ENCODE results near the gene CEP164. TPM values are rescaled to one million over a fixed set of nuclear protein-coding genes. Genes with fewer than 3 reads are reported as not detected.
A peak's percentile ranks its signal among the peaks of the same experiment; 100 is the strongest.

Gene CEP164
- total and polyA plus RNA-seq, 2 of the 4 experiments (the other 2 are of a cell fraction): 23.3 to 26.9 TPM

GRCh38 chr11:117419482-117420142 is 92.0 kb downstream of the CEP164 start:
- dilution Hi-C loops (cut with HindIII; ENCODE audit: low sequenced_read_pairs, unreplicated experiment): no loop called here
- intact Hi-C loops (cut with micrococcal nuclease): no loop called here

More at GRCh38 chr11:117419482-117420142, 92.0 kb downstream of the CEP164 start:
- Histone ChIP-seq H4K5ac (ENCODE audit: low read depth, low read length) (no peak overlapping the region), H4K91ac (ENCODE audit: insufficient read depth, low read depth, low read length) (no peak overlapping the region), H3K9ac (ENCODE audit: low read depth, low read length) (no peak overlapping the region), H3K23ac (ENCODE audit: low read depth, low read length) (no peak overlapping the region), H3K18ac (ENCODE audit: low read depth, low read length) (no peak overlapping the region), H3K9me3 (ENCODE audit: control insufficient read depth, insufficient read depth, low read length) (no peaks in the 10 kb centered on the region), H4K20me1 (ENCODE audit: insufficient read depth, low read length) (no peaks in the 10 kb centered on the region), H2AK9ac (replicated peaks; ENCODE audit: low read depth, low read length, poor library complexity) (no peak overlapping the region), H4K8ac (ENCODE audit: low read depth in 2 of 2, low read length in 2 of 2) (no peak overlapping the region), H3K27me3 (ENCODE audit: control insufficient read depth, insufficient read depth, low read length) (peaks cover 16% of the 10 kb centered on the region), H3K4me2 (ENCODE audit: low read depth, low read length) (no peak overlapping the region; the same call in 1 of the 2 replicates), H3K4me3 (ENCODE audit: insufficient read depth, low read depth, low read length) (no peak overlapping the region), H3K4me1 (ENCODE audit: control insufficient read depth, insufficient read depth, low read length) (no peaks in the 10 kb centered on the region), H3K14ac (replicated peaks; ENCODE audit: low read depth, low read length) (no peak overlapping the region), H2AK5ac (ENCODE audit: low read depth, low read length) (no peak overlapping the region), H2BK5ac (ENCODE audit: low read depth, low read length, poor library complexity, severe bottlenecking) (no peak overlapping the region), H2BK120ac (ENCODE audit: low read depth, low read length) (no peak overlapping the region), H3K27ac (ENCODE audit: insufficient read depth, low read length) (no peak overlapping the region), H3K79me1 (ENCODE audit: low read depth in 1 of 2, low read length in 2 of 2) (no peaks in the 10 kb centered on the region), H2AFZ (replicated peaks; ENCODE audit: low read length, poor library complexity) (peak overlapping the region; percentile 21), H3K9me1 (ENCODE audit: insufficient read depth, low read length) (no peaks in the 10 kb centered on the region), H2BK15ac (ENCODE audit: low read depth, low read length) (no peak overlapping the region), H3K4ac (ENCODE audit: low read depth, low read length) (no peak overlapping the region), H3K56ac (ENCODE audit: extremely low read depth, insufficient read depth, low read length) (no peak overlapping the region), H2BK20ac (ENCODE audit: low read depth, low read length) (no peak overlapping the region), H3K36me3 (ENCODE audit: control insufficient read depth, insufficient read depth, low read length) (no peaks in the 10 kb centered on the region)
- in situ Hi-C loops (cut with MboI; ENCODE audit: low sequenced_read_pairs): no loop called here
- peak; percentile 49 for DNase-seq
- 90% methylated on average over 3 of the region's 12 CpGs; no CpG with 5 or more reads in 1 of the 2 experiments for WGBS, 2 experiments (ENCODE audit: extremely low coverage in 2 of 2, insufficient read length in 1 of 2)
- ChIA-PET POLR2A (ENCODE audit: unreplicated experiment) (no interaction called here), CTCF (no interaction called here)
- TF ChIP-seq CTCF (conservative IDR thresholded peaks at IDR 0.05; ENCODE audit: low read depth, low read length) (no peak), CEBPB (IDR thresholded peaks at IDR 0.05; ENCODE audit: low read depth, low read length) (peak; percentile 21; the same call in 1 of the 2 replicates), MAZ (IDR thresholded peaks at IDR 0.05; ENCODE audit: borderline replicate concordance, low read depth, low read length) (no peak), ELK1 (IDR thresholded peaks at IDR 0.05; ENCODE audit: borderline replicate concordance, low read depth, low read length) (no peak), FOS (IDR thresholded peaks at IDR 0.05; ENCODE audit: low read depth, low read length) (no peak), RFX5 (IDR thresholded peaks at IDR 0.05; ENCODE audit: low read depth, low read length) (no peak)
- no TSS peak for BruUV-seq (replicated peaks)
- peak; percentile 41 for ATAC-seq (ENCODE audit: low read depth)

Data from IMR-90 (cell line).